Neuronal stem cell (in vitro differentiated cells): ENCODE results near the gene IQCH.

Experiments used
- DNase-seq: peaks from one replicate; pipeline ENCODE4 v3.0.0-alpha.2; 2013; ENCODE audit warnings: low spot score
- H2AFZ ChIP-seq: one replicate; pipeline ENCODE4 v1.6.1; 2013; ENCODE audit warnings: mild to moderate bottlenecking, low read length, inconsistent platforms
- H2AK5ac ChIP-seq: 2 replicates; pipeline ENCODE4 v1.6.1; 2013; ENCODE audit warnings: low read depth, mild to moderate bottlenecking, inconsistent platforms, low read length, moderate library complexity, mixed read lengths
- H2BK120ac ChIP-seq: 2 replicates; pipeline ENCODE4 v1.6.1; 2013; ENCODE audit warnings: low read depth, mild to moderate bottlenecking, inconsistent platforms, low read length, moderate library complexity, mixed read lengths
- H2BK12ac ChIP-seq: one replicate; pipeline ENCODE4 v1.6.1; 2013; ENCODE audit warnings: low read length, inconsistent platforms
- H2BK15ac ChIP-seq: 2 replicates; pipeline ENCODE4 v1.6.1; 2013; ENCODE audit warnings: mild to moderate bottlenecking, low read length, inconsistent platforms, mixed read lengths
- H2BK5ac ChIP-seq: one replicate; pipeline ENCODE4 v1.6.1; 2013; ENCODE audit warnings: inconsistent platforms, mild to moderate bottlenecking, low read length, moderate library complexity
- H3K14ac ChIP-seq: one replicate; pipeline ENCODE4 v1.6.1; 2013; ENCODE audit warnings: low read length, inconsistent platforms
- H3K18ac ChIP-seq: 2 replicates; pipeline ENCODE4 v1.6.1; 2013; ENCODE audit warnings: low read length, inconsistent platforms
- H3K23ac ChIP-seq: 2 replicates; pipeline ENCODE4 v1.6.1; 2013; ENCODE audit warnings: low read depth, mild to moderate bottlenecking, mixed read lengths, low read length, inconsistent platforms; ENCODE audit not compliant: poor library complexity
- H3K27ac ChIP-seq: replicated peaks from 3 replicates; pipeline ENCODE4 v1.5.1; 2013; ENCODE audit warnings: low read length, inconsistent platforms
- H3K27me3 ChIP-seq, 3 experiments: 2 replicates each; pipeline ENCODE4 v1.6.1; 2013; ENCODE audit warnings: low read length in 3 of 3, mild to moderate bottlenecking in 2 of 3, inconsistent platforms in 1 of 3, low read depth in 1 of 3, mixed read lengths in 1 of 3, moderate library complexity in 1 of 3; ENCODE audit not compliant: control insufficient read depth in 3 of 3, insufficient read depth in 3 of 3
- H3K36me3 ChIP-seq, 2 donors: replicated peaks in 1 of 2; 2 replicates each; pipeline ENCODE4 v1.6.1; 2013; ENCODE audit warnings: low read length in 2 of 2; ENCODE audit not compliant: control insufficient read depth in 2 of 2, insufficient read depth in 2 of 2
- H3K4ac ChIP-seq: 2 replicates; pipeline ENCODE4 v1.6.1; 2013; ENCODE audit warnings: inconsistent platforms, mild to moderate bottlenecking, low read length, moderate library complexity
- H3K4me1 ChIP-seq, 2 donors: 1 replicate in 1 of 2; 2 replicates in 1 of 2; pipeline ENCODE4 v1.6.1; 2013; ENCODE audit warnings: low read length in 2 of 2, low read depth in 1 of 2; ENCODE audit not compliant: control insufficient read depth in 2 of 2, insufficient read depth in 1 of 2
- H3K4me2 ChIP-seq: one replicate; pipeline ENCODE4 v1.6.1; 2013; ENCODE audit warnings: mild to moderate bottlenecking, low read length, inconsistent platforms; ENCODE audit not compliant: insufficient read depth, poor library complexity, severe bottlenecking
- H3K4me3 ChIP-seq, 2 donors: 2 replicates each; pipeline ENCODE4 v1.5.1; 2013; ENCODE audit warnings: low read length in 2 of 2, mild to moderate bottlenecking in 2 of 2, inconsistent platforms in 1 of 2, moderate library complexity in 1 of 2
- H3K79me1 ChIP-seq: one replicate; pipeline ENCODE4 v1.6.1; 2013; ENCODE audit warnings: low read depth, mild to moderate bottlenecking, inconsistent platforms, low read length, moderate library complexity
- H3K9ac ChIP-seq: one replicate; pipeline ENCODE4 v1.6.1; 2013; ENCODE audit warnings: mild to moderate bottlenecking, low read depth, low read length, inconsistent platforms; ENCODE audit not compliant: poor library complexity
- H3K9me3 ChIP-seq, 2 donors: replicated peaks in 1 of 2; 2 replicates each; pipeline versions ENCODE3 to v1.6.1; 2013; ENCODE audit warnings: low read length in 2 of 2, mild to moderate bottlenecking in 2 of 2, inconsistent platforms in 1 of 2, low read depth in 1 of 2, mixed read lengths in 1 of 2, moderate library complexity in 1 of 2; ENCODE audit not compliant: control insufficient read depth in 2 of 2, insufficient read depth in 1 of 2
- H4K8ac ChIP-seq: one replicate; pipeline ENCODE4 v1.6.1; 2013; ENCODE audit warnings: low read depth, mild to moderate bottlenecking, inconsistent platforms, low read length, moderate library complexity
- H4K91ac ChIP-seq: one replicate; pipeline ENCODE4 v1.6.1; 2013; ENCODE audit warnings: low read length, low read depth, mild to moderate bottlenecking, inconsistent platforms; ENCODE audit not compliant: poor library complexity
- WGBS, 2 donors: extraction: QIAGEN DNeasy Blood & Tissue Kit; methylation state at CpG; one replicate each; pipeline ENCODE4 v1.1.7; 2013; ENCODE audit warnings: missing lambda C conversion rate in 2 of 2, mixed read lengths in 1 of 2; ENCODE audit not compliant: insufficient read length in 2 of 2, insufficient replicate concordance in 1 of 2; ENCODE audit errors: extremely low coverage in 2 of 2; 5-methylcytosine and 5-hydroxymethylcytosine counted together

The IQCH gene

GRCh38 chr15:67419705-67420104 lies 165.1 kb downstream of the IQCH start:
- H2BK120ac ChIP-seq, result no peak overlapping the region
- DNase-seq, result no peak
- no peak overlapping the region for H3K4me2 ChIP-seq
- no peaks in the 10 kb centered on the region for H3K9me3 ChIP-seq
- no peak overlapping the region for H4K8ac ChIP-seq
- H2BK15ac ChIP-seq, result no peak overlapping the region
- H3K23ac ChIP-seq, result no peak overlapping the region
- no peaks in the 10 kb centered on the region for H3K79me1 ChIP-seq
- no peak overlapping the region for H3K9ac ChIP-seq
- H3K4me1 ChIP-seq, result peaks cover 4% of the 10 kb centered on the region in 2 donors
- no peak overlapping the region for H4K91ac ChIP-seq
- no peak overlapping the region for H2BK5ac ChIP-seq
- H3K14ac ChIP-seq, result no peak overlapping the region
- H2AK5ac ChIP-seq, result no peak overlapping the region
- H3K4ac ChIP-seq, result no peak overlapping the region
- no CpG with 5 or more reads among the region's 3 CpGs for WGBS, 2 donors
- H3K27me3 ChIP-seq, result no peaks in the 10 kb centered on the region
- no peaks in the 10 kb centered on the region for H3K36me3 ChIP-seq
- H3K27ac ChIP-seq, result no peak overlapping the region
- no peak overlapping the region for H3K18ac ChIP-seq
- H3K4me3 ChIP-seq, result no peak overlapping the region
- H2BK12ac ChIP-seq, result no peak overlapping the region
- H2AFZ ChIP-seq, result no peak overlapping the region

- H3K23ac ChIP-seq, result no peak overlapping the region
- no peak overlapping the region for H3K9ac ChIP-seq
- H3K27me3 ChIP-seq, result no peaks in the 10 kb centered on the region
- H2AK5ac ChIP-seq, result no peak overlapping the region
- no peak overlapping the region for H3K27ac ChIP-seq
- no peak overlapping the region for H3K4me2 ChIP-seq
- H2AFZ ChIP-seq, result no peak overlapping the region
- DNase-seq, result no peak
- no peak overlapping the region for H3K14ac ChIP-seq
- H2BK12ac ChIP-seq, result no peak overlapping the region
- no peak overlapping the region for H4K8ac ChIP-seq
- H3K4me3 ChIP-seq, result no peak overlapping the region
- H3K36me3 ChIP-seq, result no peaks in the 10 kb centered on the region
- no peak overlapping the region for H3K4ac ChIP-seq
- no peak overlapping the region for H2BK120ac ChIP-seq
- no peaks in the 10 kb centered on the region for H3K79me1 ChIP-seq
- no peak overlapping the region for H2BK5ac ChIP-seq
- peaks cover 0 to under 1% of the 10 kb centered on the region in 2 donors for H3K4me1 ChIP-seq
- H3K9me3 ChIP-seq, result no peaks in the 10 kb centered on the region
- H2BK15ac ChIP-seq, result no peak overlapping the region
- WGBS, 2 donors, result no CpG with 5 or more reads among the region's 2 CpGs
- H3K18ac ChIP-seq, result no peak overlapping the region
- no peak overlapping the region for H4K91ac ChIP-seq
Measured at GRCh38 chr15:67420137-67420536, 165.6 kb downstream of the IQCH start.

GRCh38 chr15:67421105-67421504 lies 166.5 kb downstream of the IQCH start:
- Histone ChIP-seq H2BK5ac (no peak overlapping the region), H3K9ac (no peak overlapping the region), H3K27ac (no peak overlapping the region), H3K18ac (no peak overlapping the region), H3K4me1 (no peaks in the 10 kb centered on the region), H3K27me3 (no peaks in the 10 kb centered on the region), H4K8ac (no peak overlapping the region), H2AFZ (no peak overlapping the region), H3K4ac (no peak overlapping the region), H3K4me3 (no peak overlapping the region), H3K23ac (no peak overlapping the region), H4K91ac (no peak overlapping the region), H3K14ac (no peak overlapping the region), H2AK5ac (no peak overlapping the region), H3K9me3 (no peaks in the 10 kb centered on the region), H2BK15ac (no peak overlapping the region), H3K4me2 (no peak overlapping the region), H2BK120ac (no peak overlapping the region), H3K36me3 (no peaks in the 10 kb centered on the region), H3K79me1 (no peaks in the 10 kb centered on the region), H2BK12ac (no peak overlapping the region)
- no peak for DNase-seq
- WGBS, 2 donors, result no CpG with 5 or more reads among the region's 6 CpGs

GRCh38 chr15:67422296-67422695 lies 167.7 kb downstream of the IQCH start:
- no peak overlapping the region for H2AFZ ChIP-seq
- H4K8ac ChIP-seq, result no peak overlapping the region
- no peak overlapping the region for H3K23ac ChIP-seq
- H3K36me3 ChIP-seq, result no peaks in the 10 kb centered on the region
- DNase-seq, result no peak
- no peak overlapping the region for H3K14ac ChIP-seq
- no peak overlapping the region for H2BK12ac ChIP-seq
- H3K4me3 ChIP-seq, result no peak overlapping the region
- H3K27ac ChIP-seq, result no peak overlapping the region
- no peaks in the 10 kb centered on the region for H3K4me1 ChIP-seq
- no peaks in the 10 kb centered on the region for H3K79me1 ChIP-seq
- no peaks in the 10 kb centered on the region for H3K27me3 ChIP-seq
- H2BK15ac ChIP-seq, result no peak overlapping the region
- no CpG with 5 or more reads among the region's 1 CpG for WGBS, 2 donors
- H3K18ac ChIP-seq, result no peak overlapping the region
- H2AK5ac ChIP-seq, result no peak overlapping the region
- H2BK120ac ChIP-seq, result no peak overlapping the region
- H3K9ac ChIP-seq, result no peak overlapping the region
- H3K4me2 ChIP-seq, result no peak overlapping the region
- H3K4ac ChIP-seq, result no peak overlapping the region
- no peak overlapping the region for H4K91ac ChIP-seq
- no peak overlapping the region for H2BK5ac ChIP-seq
- H3K9me3 ChIP-seq, result no peaks in the 10 kb centered on the region
